NB4 (cell line): ENCODE results near the gene CNST.
A peak's percentile ranks its signal among the peaks of the same experiment; 100 is the strongest.

Experiments
- DNase-seq: peaks from one replicate; pipeline ENCODE4 v3.0.0; 2010; ENCODE audit warnings: low read depth
- H3K4me3 ChIP-seq: one replicate; pipeline ENCODE4 v1.5.1; 2011; ENCODE audit warnings: mild to moderate bottlenecking, low read depth, low read length, moderate library complexity
- CTCF ChIP-seq: IDR thresholded peaks from one replicate; pipeline ENCODE4 v1.5.1; 2012; ENCODE audit warnings: low read depth, low read length
- MYC ChIP-seq: IDR thresholded peaks from 2 replicates; pipeline ENCODE4 v1.6.1; 2011; ENCODE audit warnings: low read depth, low read length
- POLR2A ChIP-seq: IDR thresholded peaks from 2 replicates; pipeline ENCODE4 v1.6.1; 2011; ENCODE audit warnings: mild to moderate bottlenecking; ENCODE audit not compliant: insufficient read length; ENCODE audit errors: extremely low read depth
- TF ChIP-seq, protein P1 (sequence below): IDR thresholded peaks from 2 replicates; pipeline ENCODE4 v1.6.1; 2011; ENCODE audit warnings: low read depth, low read length

CNST gene

GRCh38 chr1:246572785-246573184 lies 6.5 kb downstream of the CNST start:
- peak; percentile 12 for DNase-seq
- TF ChIP-seq CTCF, result no peak
- TF ChIP-seq MYC, result no peak
- no peak for TF ChIP-seq POLR2A
- TF ChIP-seq, protein P1, sequence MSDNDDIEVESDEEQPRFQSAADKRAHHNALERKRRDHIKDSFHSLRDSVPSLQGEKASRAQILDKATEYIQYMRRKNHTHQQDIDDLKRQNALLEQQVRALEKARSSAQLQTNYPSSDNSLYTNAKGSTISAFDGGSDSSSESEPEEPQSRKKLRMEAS, result no peak
- no peak overlapping the region for H3K4me3 ChIP-seq

GRCh38 chr1:246573491-246573890 lies 7.2 kb downstream of the CNST start:
- no peak overlapping the region for H3K4me3 ChIP-seq
- no peak for TF ChIP-seq POLR2A
- TF ChIP-seq CTCF, result no peak
- no peak for TF ChIP-seq MYC
- TF ChIP-seq, protein P1, result no peak
- DNase-seq, result peak; percentile 34

- no peak overlapping the region for H3K4me3 ChIP-seq
- no peak for DNase-seq
- TF ChIP-seq POLR2A, result no peak
- TF ChIP-seq MYC, result no peak
- TF ChIP-seq CTCF, result no peak
- TF ChIP-seq, protein P1, result no peak
Measured at GRCh38 chr1:246576709-246577032, 10.4 kb downstream of the CNST start.

- TF ChIP-seq CTCF (no peak), POLR2A (no peak), MYC (no peak)
- TF ChIP-seq, protein P1, result no peak
- DNase-seq, result no peak
- no peak overlapping the region for H3K4me3 ChIP-seq
Measured at GRCh38 chr1:246577082-246577719, 10.9 kb downstream of the CNST start.

DNA sequence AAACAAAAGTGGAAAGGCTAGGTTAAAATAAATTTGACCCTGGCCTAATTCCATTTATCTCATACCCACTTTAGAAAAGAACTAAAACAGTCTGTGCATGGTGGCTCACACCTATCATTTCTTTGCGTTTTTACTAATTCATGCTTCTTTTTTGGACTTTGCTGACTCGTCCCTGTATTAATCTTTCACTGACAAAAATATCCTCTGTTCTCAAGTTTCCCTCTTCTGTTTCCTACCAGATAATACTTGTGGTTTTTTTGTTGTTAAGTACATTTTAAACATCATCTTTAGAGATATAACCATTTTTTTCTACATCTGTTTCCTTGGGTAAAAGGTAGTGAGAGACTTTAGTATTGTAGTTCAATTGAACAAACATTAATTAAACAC lies 11.5 kb downstream of the CNST start:
- no peak for TF ChIP-seq CTCF
- H3K4me3 ChIP-seq, result no peak overlapping the region
- DNase-seq, result no peak

DNA sequence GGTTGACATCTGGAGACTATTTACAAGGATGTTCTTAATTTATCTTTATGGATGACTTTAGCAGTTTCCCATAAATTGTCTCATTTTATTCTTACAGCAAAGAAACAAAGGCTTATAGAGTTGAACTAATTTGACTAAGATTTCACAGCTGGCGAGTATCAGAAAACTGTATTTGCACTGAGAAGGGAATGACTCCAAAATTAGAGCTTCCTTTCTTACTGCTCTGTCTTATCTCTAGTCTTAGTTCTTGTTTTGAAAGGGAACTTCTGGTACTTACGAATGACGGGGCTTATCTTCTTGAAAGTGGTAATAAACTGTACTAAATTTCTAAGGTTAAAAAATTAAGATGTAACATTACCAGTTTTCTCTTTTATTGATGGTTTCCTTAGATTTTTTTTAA lies 13.6 kb downstream of the CNST start:
- no peak overlapping the region for H3K4me3 ChIP-seq
- TF ChIP-seq MYC (no peak), POLR2A (no peak), CTCF (no peak)
- TF ChIP-seq, protein P1, result no peak
- no peak for DNase-seq
